IMR-90 (cell line): ENCODE results near the gene XRCC4. TPM values are rescaled to one million over a fixed set of nuclear protein-coding genes. Genes with fewer than 3 reads are reported as not detected.

Experiments used
- ATAC-seq: fragments of 200-7000 bp; cut with Tn5 transposase; 2 replicates; pipeline ENCODE4 v1.9.1; 2020; ENCODE audit warnings: low read depth, mild to moderate bottlenecking, moderate library complexity
- BruUV-seq: library from RNA; stranded (reverse); fragments of 400-500 nt; replicated peaks from 2 replicates; lab custom pipeline; 2021; lab: Mats Ljungman, UMichigan
- CTCF ChIA-PET: fragments of 300-600 bp; formaldehyde crosslinking; extraction: SDS; loops from one replicate; lab custom pipeline; 2021; ENCODE audit warnings: antibody characterized with exemption; lab: Yijun Ruan, JAX
- POLR2A ChIA-PET: fragments of 300-600 bp; sonication (Branson Sonifier 250); formaldehyde crosslinking; loops from one replicate; lab custom pipeline; 2022; ENCODE audit warnings: antibody characterized with exemption; ENCODE audit not compliant: unreplicated experiment; lab: Charles Lee
- DNase-seq: peaks from one replicate; pipeline ENCODE4 v3.0.0; 2013
- H2AFZ ChIP-seq: replicated peaks from 2 replicates; pipeline ENCODE3; 2013; ENCODE audit warnings: low read length, mild to moderate bottlenecking; ENCODE audit not compliant: poor library complexity
- H2AK5ac ChIP-seq: 2 replicates; pipeline ENCODE4 v1.6.1; 2013; ENCODE audit warnings: low read depth, low read length, inconsistent platforms
- H2AK9ac ChIP-seq: replicated peaks from 2 replicates; pipeline ENCODE3; 2013; ENCODE audit warnings: mild to moderate bottlenecking, low read depth, low read length, moderate library complexity; ENCODE audit not compliant: poor library complexity
- H2BK120ac ChIP-seq: 2 replicates; pipeline ENCODE4 v1.6.1; 2013; ENCODE audit warnings: low read depth, low read length, inconsistent platforms
- H2BK15ac ChIP-seq: 3 replicates; pipeline ENCODE4 v1.6.1; 2013; ENCODE audit warnings: low read depth, low read length, inconsistent platforms
- H2BK20ac ChIP-seq: 2 replicates; pipeline ENCODE4 v1.6.1; 2013; ENCODE audit warnings: low read depth, mild to moderate bottlenecking, inconsistent platforms, low read length, moderate library complexity
- H2BK5ac ChIP-seq: 2 replicates; pipeline ENCODE4 v1.6.1; 2013; ENCODE audit warnings: mild to moderate bottlenecking, low read depth, low read length, inconsistent platforms; ENCODE audit not compliant: poor library complexity, severe bottlenecking
- H3K14ac ChIP-seq: replicated peaks from 2 replicates; pipeline ENCODE4 v1.6.1; 2013; ENCODE audit warnings: low read depth, low read length, inconsistent platforms
- H3K18ac ChIP-seq: 2 replicates; pipeline ENCODE4 v1.6.1; 2013; ENCODE audit warnings: low read depth, low read length, control low read depth
- H3K23ac ChIP-seq: 2 replicates; pipeline ENCODE4 v1.6.1; 2013; ENCODE audit warnings: low read depth, low read length, inconsistent platforms
- H3K27ac ChIP-seq: 2 replicates; pipeline ENCODE4 v1.5.1; 2013; ENCODE audit warnings: mild to moderate bottlenecking, control low read depth, low read length; ENCODE audit not compliant: insufficient read depth
- H3K27me3 ChIP-seq: 2 replicates; pipeline ENCODE4 v1.6.1; 2013; ENCODE audit warnings: low read length; ENCODE audit not compliant: control insufficient read depth, insufficient read depth
- H3K36me3 ChIP-seq: 2 replicates; pipeline ENCODE4 v1.6.1; 2013; ENCODE audit warnings: low read length, mixed read lengths; ENCODE audit not compliant: control insufficient read depth, insufficient read depth
- H3K4ac ChIP-seq: 2 replicates; pipeline ENCODE4 v1.6.1; 2013; ENCODE audit warnings: low read depth, low read length, inconsistent platforms
- H3K4me1 ChIP-seq: 2 replicates; pipeline ENCODE4 v1.6.1; 2013; ENCODE audit warnings: low read length, mixed read lengths; ENCODE audit not compliant: control insufficient read depth, insufficient read depth
- H3K4me2 ChIP-seq: 2 replicates; pipeline ENCODE4 v1.6.1; 2013; ENCODE audit warnings: low read depth, mild to moderate bottlenecking, control low read depth, low read length, moderate library complexity
- H3K4me3 ChIP-seq: 2 replicates; pipeline ENCODE4 v1.5.1; 2013; ENCODE audit warnings: low read depth, mild to moderate bottlenecking, control low read depth, low read length, moderate library complexity; ENCODE audit not compliant: insufficient read depth
- H3K56ac ChIP-seq: 2 replicates; pipeline ENCODE4 v1.6.1; 2013; ENCODE audit warnings: low read length, inconsistent platforms; ENCODE audit not compliant: insufficient read depth; ENCODE audit errors: extremely low read depth
- H3K79me1 ChIP-seq, 2 experiments: 2 replicates each; pipeline ENCODE4 v1.6.1; 2013; ENCODE audit warnings: low read length in 2 of 2, inconsistent platforms in 1 of 2, low read depth in 1 of 2
- H3K9ac ChIP-seq: 2 replicates; pipeline ENCODE4 v1.6.1; 2013; ENCODE audit warnings: low read depth, low read length, control low read depth
- H3K9me1 ChIP-seq: 2 replicates; pipeline ENCODE4 v1.6.1; 2013; ENCODE audit warnings: low read length, inconsistent platforms; ENCODE audit not compliant: insufficient read depth
- H3K9me3 ChIP-seq: 2 replicates; pipeline ENCODE4 v1.6.1; 2013; ENCODE audit warnings: low read length; ENCODE audit not compliant: control insufficient read depth, insufficient read depth
- H4K20me1 ChIP-seq: 2 replicates; pipeline ENCODE4 v1.6.1; 2013; ENCODE audit warnings: low read length, inconsistent platforms; ENCODE audit not compliant: insufficient read depth
- H4K5ac ChIP-seq: 2 replicates; pipeline ENCODE4 v1.6.1; 2013; ENCODE audit warnings: mild to moderate bottlenecking, low read depth, low read length, control low read depth
- H4K8ac ChIP-seq, 2 experiments: 2 replicates each; pipeline ENCODE4 v1.6.1; 2013; ENCODE audit warnings: low read depth in 2 of 2, low read length in 2 of 2, control low read depth in 1 of 2, inconsistent platforms in 1 of 2
- H4K91ac ChIP-seq: 2 replicates; pipeline ENCODE4 v1.6.1; 2013; ENCODE audit warnings: low read depth, low read length, inconsistent platforms; ENCODE audit not compliant: insufficient read depth
- BHLHE40 ChIP-seq: fragments of 150-350 bp; IDR thresholded peaks from 2 replicates; pipeline ENCODE4 v1.6.1; 2016; ENCODE audit warnings: mild to moderate bottlenecking, low read depth, low read length
- CEBPB ChIP-seq: IDR thresholded peaks from 2 replicates; pipeline ENCODE4 v1.6.1; 2012; ENCODE audit warnings: low read depth, low read length, improper control_type of control experiment
- CHD1 ChIP-seq: IDR thresholded peaks from 2 replicates; pipeline ENCODE4 v1.6.1; 2012; ENCODE audit warnings: low read depth, low read length, improper control_type of control experiment
- CTCF ChIP-seq: conservative IDR thresholded peaks from 2 replicates; pipeline ENCODE4 v1.5.1; 2012; ENCODE audit warnings: mild to moderate bottlenecking, low read depth, low read length, improper control_type of control experiment
- ELK1 ChIP-seq: fragments of 150-350 bp; IDR thresholded peaks from 2 replicates; pipeline ENCODE4 v1.6.1; 2016; ENCODE audit warnings: low read depth, mild to moderate bottlenecking, low read length, moderate library complexity, borderline replicate concordance
- FOS ChIP-seq: fragments of 150-350 bp; IDR thresholded peaks from 2 replicates; pipeline ENCODE4 v1.6.1; 2016; ENCODE audit warnings: low read depth, low read length
- MAFK ChIP-seq: IDR thresholded peaks from 2 replicates; pipeline ENCODE4 v1.6.1; 2012; ENCODE audit warnings: low read depth, low read length, improper control_type of control experiment
- MAZ ChIP-seq: IDR thresholded peaks from 2 replicates; pipeline ENCODE4 v1.6.1; 2012; ENCODE audit warnings: low read depth, mild to moderate bottlenecking, low read length, improper control_type of control experiment, moderate library complexity, borderline replicate concordance
- MXI1 ChIP-seq: IDR thresholded peaks from 2 replicates; pipeline ENCODE4 v1.6.1; 2012; ENCODE audit warnings: low read depth, mild to moderate bottlenecking, low read length, moderate library complexity, borderline replicate concordance
- NFE2L2 ChIP-seq: fragments of 150-350 bp; IDR thresholded peaks from 2 replicates; pipeline ENCODE4 v1.6.1; 2016; ENCODE audit warnings: low read depth, mild to moderate bottlenecking, low read length
- POLR2A ChIP-seq: IDR thresholded peaks from 2 replicates; pipeline ENCODE4 v1.6.1; 2012; ENCODE audit warnings: mild to moderate bottlenecking, low read depth, low read length
- RAD21 ChIP-seq: IDR thresholded peaks from 2 replicates; pipeline ENCODE4 v1.6.1; 2012; ENCODE audit warnings: low read length, improper control_type of control experiment
- RCOR1 ChIP-seq: IDR thresholded peaks from 2 replicates; pipeline ENCODE4 v1.6.1; 2012; ENCODE audit warnings: mild to moderate bottlenecking, low read length, improper control_type of control experiment; ENCODE audit not compliant: insufficient replicate concordance
- RFX5 ChIP-seq: IDR thresholded peaks from 2 replicates; pipeline ENCODE4 v1.8.0; 2012; ENCODE audit warnings: low read depth, mild to moderate bottlenecking, low read length, moderate library complexity
- SMC3 ChIP-seq: fragments of 150-350 bp; IDR thresholded peaks from 2 replicates; pipeline ENCODE4 v1.6.1; 2016; ENCODE audit warnings: low read depth, mild to moderate bottlenecking, antibody characterized with exemption, low read length, moderate library complexity
- WGBS, 2 experiments: methylation state at CpG; one replicate each; pipeline versions ENCODE4 v1.1.5 to v1.1.7; 2013; ENCODE audit warnings: missing lambda C conversion rate in 2 of 2; ENCODE audit not compliant: insufficient read length in 1 of 2; ENCODE audit errors: extremely low coverage in 2 of 2; 5-methylcytosine and 5-hydroxymethylcytosine counted together
- dilution Hi-C: fragments of 300-500 bp; cut with HindIII; formaldehyde crosslinking; loops from one replicate; pipeline ENCODE4 v1.14.3; 2018; ENCODE audit warnings: low sequenced_read_pairs; ENCODE audit not compliant: unreplicated experiment
- in situ Hi-C: fragments of 300-500 bp; cut with MboI; formaldehyde crosslinking; loops from 3 replicates; pipeline ENCODE4 v1.14.3; 2019; ENCODE audit warnings: low sequenced_read_pairs, inconsistent platforms, mixed read lengths
- intact Hi-C: fragments of 100-400 bp; cut with micrococcal nuclease; formaldehyde crosslinking; loops from 2 replicates; pipeline ENCODE4 v1.10.0; 2022
- polyA plus RNA-seq, 3 experiments: library from polyadenylated mRNA; depleted of rRNA; stranded (reverse); fragments of >200 nt; gene quantifications; 2 replicates each; pipeline ENCODE4 v1.2.3, GENCODE V29; 2012; ENCODE audit warnings: low replicate concordance in 1 of 3
- total RNA-seq: library from RNA; depleted of rRNA; stranded (reverse); fragments of >200 nt; gene quantifications from 2 replicates; pipeline ENCODE4 v1.2.3, GENCODE V29; 2012
- TF ChIP-seq, protein P1 (sequence below): fragments of 150-350 bp; IDR thresholded peaks from 2 replicates; pipeline ENCODE4 v1.6.1; 2017; ENCODE audit warnings: mild to moderate bottlenecking, antibody characterized with exemption, low read length, low read depth

The XRCC4 gene
- total and polyA plus RNA-seq, 2 of the 4 experiments (the other 2 are of a cell fraction) = 3.5 to 4.7 TPM

DNA sequence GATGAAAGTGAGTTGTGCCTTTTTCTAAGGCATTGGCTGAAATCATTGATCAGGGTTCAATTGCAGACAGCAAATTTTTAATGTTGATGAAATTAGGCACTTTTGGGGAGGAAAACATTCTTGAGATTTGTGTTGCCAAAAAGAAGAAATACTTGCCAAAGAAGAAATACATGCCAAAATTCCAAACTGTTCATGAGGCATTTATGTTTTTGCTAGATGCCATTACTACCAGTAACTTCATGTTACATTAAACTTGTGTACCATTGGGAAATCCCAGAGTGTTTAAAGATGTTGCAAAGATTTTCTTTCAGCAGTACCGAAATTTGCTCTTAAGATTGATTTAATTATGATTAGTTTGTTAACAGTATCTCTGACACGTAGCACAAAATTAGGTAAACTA is 7.0 kb downstream of the XRCC4 start:
- Histone ChIP-seq H3K27me3 (no peaks in the 10 kb centered on the region), H2BK120ac (no peak overlapping the region), H4K20me1 (no peaks in the 10 kb centered on the region), H3K14ac (no peak overlapping the region), H3K4me3 (no peak overlapping the region), H3K36me3 (no peaks in the 10 kb centered on the region), H4K8ac (no peak overlapping the region), H3K23ac (no peak overlapping the region), H3K18ac (no peak overlapping the region), H3K9me1 (no peaks in the 10 kb centered on the region), H3K4me1 (no peaks in the 10 kb centered on the region), H3K56ac (no peak overlapping the region), H3K9me3 (no peaks in the 10 kb centered on the region), H2AFZ (no peak overlapping the region), H3K4ac (no peak overlapping the region), H3K9ac (no peak overlapping the region), H3K4me2 (no peak overlapping the region), H2BK15ac (no peak overlapping the region), H4K91ac (no peak overlapping the region), H2AK9ac (no peak overlapping the region), H2AK5ac (no peak overlapping the region), H4K5ac (no peak overlapping the region), H2BK5ac (no peak overlapping the region), H2BK20ac (no peak overlapping the region), H3K27ac (no peak overlapping the region), H3K79me1 (peaks cover 3 to 5% of the 10 kb centered on the region in 2 experiments; a peak in 2 of 4 replicates)
- no CpG with 5 or more reads among the region's 2 CpGs for WGBS, 2 experiments
- in situ Hi-C loops (loop anchor here (25.0 kb wide), 1 partner anchor 478 kb away; no protein-coding TSS in a partner anchor), dilution Hi-C loops (no loop called here), intact Hi-C loops (no loop called here)
- ATAC-seq (no peak), DNase-seq (no peak)
- no TSS peak for BruUV-seq
- CTCF ChIA-PET = interaction anchor here (0.5 kb wide), 1 partner anchor 314 kb away, joined by 4 read pairs; no protein-coding TSS in a partner anchor
- POLR2A ChIA-PET = interaction anchor here (0.5 kb wide), 1 partner anchor 152 kb away, joined by 4 read pairs; no protein-coding TSS in a partner anchor
- TF ChIP-seq FOS (no peak), MAZ (no peak), BHLHE40 (no peak), RFX5 (no peak), NFE2L2 (no peak), RAD21 (no peak), CTCF (no peak), RCOR1 (no peak), MXI1 (no peak), SMC3 (no peak), CEBPB (no peak), CHD1 (no peak), MAFK (no peak), ELK1 (no peak), POLR2A (no peak)
- TF ChIP-seq, protein P1, sequence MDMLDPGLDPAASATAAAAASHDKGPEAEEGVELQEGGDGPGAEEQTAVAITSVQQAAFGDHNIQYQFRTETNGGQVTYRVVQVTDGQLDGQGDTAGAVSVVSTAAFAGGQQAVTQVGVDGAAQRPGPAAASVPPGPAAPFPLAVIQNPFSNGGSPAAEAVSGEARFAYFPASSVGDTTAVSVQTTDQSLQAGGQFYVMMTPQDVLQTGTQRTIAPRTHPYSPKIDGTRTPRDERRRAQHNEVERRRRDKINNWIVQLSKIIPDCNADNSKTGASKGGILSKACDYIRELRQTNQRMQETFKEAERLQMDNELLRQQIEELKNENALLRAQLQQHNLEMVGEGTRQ = no peak
